Lower leg skin (tissue), 4 donors: ENCODE measurements around the gene SCAANT1. TPM values are rescaled to one million over a fixed set of nuclear protein-coding genes. Genes with fewer than 3 reads are reported as not detected.

Source experiments
- DNase-seq, 2 donors: peaks; one replicate each; pipeline ENCODE4 v3.0.0-alpha.2; 2019; ENCODE audit warnings: low spot score in 2 of 2
- H3K4me3 ChIP-seq: fragments of 200-600 bp; sonication (generic); 2 replicates; pipeline ENCODE4 v1.5.1; 2017; ENCODE audit warnings: mild to moderate bottlenecking, low read depth; ENCODE audit not compliant: poor library complexity, severe bottlenecking
- POLR2A ChIP-seq, 2 donors: fragments of 450-650 bp; IDR thresholded peaks; one replicate each; pipeline ENCODE4 v1.6.1; 2016 to 2017; ENCODE audit warnings: antibody characterized with exemption in 2 of 2, mild to moderate bottlenecking in 1 of 2, moderate library complexity in 1 of 2
- WGBS, 2 donors: methylation state at CpG; one replicate each; pipeline ENCODE4 v1.1.5; 2018; 5-methylcytosine and 5-hydroxymethylcytosine counted together
- intact Hi-C: fragments of 100-400 bp; cut with DNase I; formaldehyde crosslinking; loops from one replicate; pipeline ENCODE4 v1.15.0; 2023; ENCODE audit warnings: low total_unique reads
- total RNA-seq, 4 donors: library from RNA; depleted of rRNA; stranded (reverse); fragments of >200 nt; gene quantifications; one replicate each; pipeline ENCODE4 v1.1.0, GENCODE V29; 2016
- TF ChIP-seq, protein P1 (sequence below), 3 donors: fragments of 450-650 bp; IDR thresholded peaks; one replicate each; pipeline ENCODE4 v1.5.1; 2016; ENCODE audit warnings: antibody characterized with exemption in 3 of 3, mild to moderate bottlenecking in 3 of 3, moderate library complexity in 2 of 3

SCAANT1 gene
- total RNA-seq, 4 donors from 2014 or later, result not detected

DNA sequence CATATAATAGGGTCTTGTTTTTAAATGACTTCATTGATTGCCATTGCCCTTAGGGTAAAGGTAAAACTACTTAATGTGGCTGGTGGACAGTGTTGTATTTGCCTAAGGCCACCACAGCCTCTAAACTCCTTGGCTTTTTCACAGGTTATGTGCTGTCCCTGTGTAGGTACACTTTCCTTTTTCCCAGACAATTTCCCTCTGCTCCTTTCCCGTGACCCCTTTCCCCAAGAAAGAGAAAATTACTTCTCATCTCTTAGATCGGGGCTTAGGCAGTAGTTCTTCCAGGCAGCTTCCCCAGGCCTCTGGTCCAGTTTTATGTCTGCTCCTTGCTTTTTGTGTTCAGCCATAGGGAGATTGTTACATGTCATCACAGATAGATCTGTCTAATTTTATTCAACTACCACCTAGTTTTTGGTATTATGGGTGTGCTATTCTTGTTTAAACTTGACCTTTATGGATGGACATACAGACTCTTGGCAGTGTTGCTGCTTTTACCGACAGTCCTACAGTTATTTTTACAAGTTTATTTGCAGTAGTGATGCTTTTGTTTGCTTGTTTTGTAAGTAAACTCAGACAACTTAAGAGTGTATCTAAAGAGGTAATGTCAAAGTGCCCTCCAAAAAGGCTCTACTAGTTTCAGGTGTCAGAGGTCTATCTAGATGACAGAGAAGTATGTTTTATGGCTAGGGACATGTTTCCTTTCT is 20.5 kb upstream of the SCAANT1 start:
- no peak overlapping the region for H3K4me3 ChIP-seq
- DNase-seq, result no peak
- TF ChIP-seq POLR2A (IDR thresholded peaks at IDR 0.05), result no peak
- TF ChIP-seq, protein P1, sequence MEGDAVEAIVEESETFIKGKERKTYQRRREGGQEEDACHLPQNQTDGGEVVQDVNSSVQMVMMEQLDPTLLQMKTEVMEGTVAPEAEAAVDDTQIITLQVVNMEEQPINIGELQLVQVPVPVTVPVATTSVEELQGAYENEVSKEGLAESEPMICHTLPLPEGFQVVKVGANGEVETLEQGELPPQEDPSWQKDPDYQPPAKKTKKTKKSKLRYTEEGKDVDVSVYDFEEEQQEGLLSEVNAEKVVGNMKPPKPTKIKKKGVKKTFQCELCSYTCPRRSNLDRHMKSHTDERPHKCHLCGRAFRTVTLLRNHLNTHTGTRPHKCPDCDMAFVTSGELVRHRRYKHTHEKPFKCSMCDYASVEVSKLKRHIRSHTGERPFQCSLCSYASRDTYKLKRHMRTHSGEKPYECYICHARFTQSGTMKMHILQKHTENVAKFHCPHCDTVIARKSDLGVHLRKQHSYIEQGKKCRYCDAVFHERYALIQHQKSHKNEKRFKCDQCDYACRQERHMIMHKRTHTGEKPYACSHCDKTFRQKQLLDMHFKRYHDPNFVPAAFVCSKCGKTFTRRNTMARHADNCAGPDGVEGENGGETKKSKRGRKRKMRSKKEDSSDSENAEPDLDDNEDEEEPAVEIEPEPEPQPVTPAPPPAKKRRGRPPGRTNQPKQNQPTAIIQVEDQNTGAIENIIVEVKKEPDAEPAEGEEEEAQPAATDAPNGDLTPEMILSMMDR (IDR thresholded peaks at IDR 0.05), result no peak
- 69% methylated on average over 3 of the region's 3 CpGs for WGBS, 2 donors
- intact Hi-C loops, result no loop called here

DNA sequence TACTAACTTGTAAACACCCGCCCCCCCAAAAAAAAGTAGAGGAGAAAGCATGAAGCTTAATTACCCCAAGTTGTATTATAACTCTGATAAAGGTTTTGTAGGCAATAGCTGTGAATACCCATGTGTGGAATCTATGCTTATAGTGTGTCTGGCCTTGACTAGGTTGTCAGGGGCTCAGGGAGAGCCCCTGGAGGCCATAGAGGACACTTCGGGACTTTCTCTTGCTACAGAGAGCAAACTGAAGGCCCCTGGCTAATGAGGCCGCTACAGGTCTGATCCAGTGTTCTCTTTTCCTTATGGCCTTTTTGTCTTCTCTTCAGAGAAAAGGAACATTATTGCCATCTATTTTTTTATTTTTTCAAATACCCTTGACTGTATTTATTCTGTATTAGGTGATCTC is 19.1 kb upstream of the SCAANT1 start:
- DNase-seq, result no peak
- intact Hi-C loops, result no loop called here
- WGBS, 2 donors, result 92 to 95% methylated on average over 3 of the region's 3 CpGs
- no peak for TF ChIP-seq POLR2A (IDR thresholded peaks at IDR 0.05)
- TF ChIP-seq, protein P1 (IDR thresholded peaks at IDR 0.05), result no peak
- H3K4me3 ChIP-seq, result no peak overlapping the region

DNA sequence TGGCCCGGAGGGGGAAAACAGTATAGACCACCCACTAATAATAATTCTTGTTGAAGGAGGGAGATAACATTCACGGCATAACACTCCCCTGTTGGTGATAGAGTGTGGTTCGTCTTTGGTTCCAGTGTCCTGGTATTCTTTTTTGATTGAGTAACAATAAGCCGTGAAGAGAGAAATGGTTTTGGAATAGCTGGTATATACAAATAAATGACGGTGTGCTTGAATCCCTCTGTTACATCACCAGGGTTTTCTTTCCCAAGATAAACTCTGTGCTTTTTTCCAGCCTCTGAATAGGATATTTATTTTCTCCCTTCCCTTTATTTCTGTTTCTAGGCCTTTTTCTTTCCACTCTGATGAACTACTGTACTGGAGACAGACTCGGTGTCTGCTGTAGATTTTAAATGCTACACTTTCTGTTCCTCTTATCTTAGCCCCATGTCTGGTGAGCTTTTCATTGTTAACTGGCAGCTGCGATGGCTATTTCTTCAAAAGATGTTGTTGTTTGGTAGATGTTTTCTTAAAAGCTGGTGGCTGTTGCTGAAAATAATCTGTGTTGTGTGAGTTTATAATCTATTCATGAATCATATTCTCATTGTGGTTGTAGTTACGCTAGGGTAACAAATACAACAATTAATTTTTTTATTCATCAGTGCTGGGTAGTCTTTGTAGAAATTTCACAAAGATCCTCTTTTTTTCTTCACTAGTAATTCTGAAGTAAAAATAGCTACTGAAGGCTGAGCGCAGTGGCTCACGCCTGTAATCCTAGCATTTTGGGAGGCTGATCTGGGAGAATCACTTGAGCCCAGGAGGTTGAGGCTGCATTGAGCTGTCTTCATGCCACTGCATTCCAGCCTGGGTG is 15.5 kb upstream of the SCAANT1 start:
- intact Hi-C loops, result no loop called here
- DNase-seq, result no peak
- H3K4me3 ChIP-seq, result no peak overlapping the region
- TF ChIP-seq POLR2A (IDR thresholded peaks at IDR 0.05), result no peak
- TF ChIP-seq, protein P1 (IDR thresholded peaks at IDR 0.05), result no peak
- WGBS, 2 donors, result 79 to 85% methylated on average over 10 of the region's 10 CpGs

DNA sequence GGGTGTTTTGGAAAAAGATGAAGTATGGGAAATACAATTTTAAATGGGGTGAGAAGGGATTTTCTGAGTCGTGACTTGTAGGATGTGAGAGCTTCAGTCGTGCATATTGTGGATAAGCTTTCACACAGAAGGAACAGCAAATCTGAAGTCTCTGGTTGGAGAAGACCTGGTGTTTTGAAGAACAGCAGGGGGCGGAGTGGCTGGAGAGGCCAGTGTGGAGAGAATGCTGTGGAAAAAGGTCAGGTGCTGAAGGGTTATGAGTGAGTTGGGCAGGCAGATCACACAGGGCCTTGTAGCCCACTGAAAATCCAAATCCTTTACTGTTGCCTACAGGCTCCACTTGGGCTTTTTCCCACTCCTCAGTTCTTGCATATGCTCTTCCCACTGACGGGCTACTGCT is 14.1 kb upstream of the SCAANT1 start:
- TF ChIP-seq, protein P1 (IDR thresholded peaks at IDR 0.05), result no peak
- TF ChIP-seq POLR2A (IDR thresholded peaks at IDR 0.05), result no peak
- intact Hi-C loops, result no loop called here
- no peak for DNase-seq
- H3K4me3 ChIP-seq, result no peak overlapping the region
- 91 to 96% methylated on average over 4 of the region's 4 CpGs for WGBS, 2 donors

DNA sequence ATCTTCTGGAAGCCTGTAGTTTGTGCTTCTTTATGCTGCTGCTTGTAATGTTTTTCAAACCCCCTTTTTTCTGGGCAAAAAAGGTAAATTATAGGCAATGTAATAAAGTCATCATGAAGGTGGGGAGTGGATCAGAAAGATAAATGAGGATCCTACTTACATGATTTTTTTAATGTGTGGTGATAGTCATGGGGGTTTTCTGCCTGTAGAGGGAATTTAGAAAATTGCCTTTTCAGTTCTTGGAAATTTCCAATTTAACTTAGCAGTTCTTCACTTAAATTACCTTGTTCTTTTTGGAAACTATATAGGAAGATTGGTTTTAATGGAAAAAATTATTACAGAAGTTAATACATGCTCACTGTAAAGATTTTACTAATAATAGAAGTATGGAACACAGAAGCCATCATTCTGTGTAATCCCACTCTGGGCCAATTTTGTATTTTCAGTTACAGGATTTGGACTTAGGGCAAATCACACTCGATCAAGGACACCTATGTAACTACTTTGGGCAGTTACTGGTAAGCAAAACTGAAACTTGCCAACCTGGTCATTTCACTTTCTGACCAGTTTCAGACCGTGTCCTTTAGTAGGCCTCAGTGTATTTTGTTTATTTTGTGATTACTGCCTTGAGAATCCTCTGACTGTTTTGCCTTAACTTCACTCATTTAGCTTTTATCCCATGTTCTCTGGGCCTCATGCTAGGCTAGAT is 10.5 kb upstream of the SCAANT1 start:
- H3K4me3 ChIP-seq, result no peak overlapping the region
- TF ChIP-seq, protein P1 (IDR thresholded peaks at IDR 0.05), result no peak
- TF ChIP-seq POLR2A (IDR thresholded peaks at IDR 0.05), result no peak
- intact Hi-C loops, result no loop called here
- WGBS, 2 donors, result 89 to 92% methylated on average over 2 of the region's 2 CpGs
- DNase-seq, result no peak
